H9 (cell line): ENCODE results near the gene RICTOR. TPM values are rescaled to one million over a fixed set of nuclear protein-coding genes. Genes with fewer than 3 reads are reported as not detected.

Experiments used
- DNase-seq: peaks from one replicate; pipeline ENCODE4 v3.0.0-alpha.2; 2017
- H2AFZ ChIP-seq: one replicate; pipeline ENCODE4 v1.6.1; 2013; ENCODE audit warnings: mild to moderate bottlenecking, low read length, control low read depth, moderate library complexity
- H2AK5ac ChIP-seq: 2 replicates; pipeline ENCODE4 v1.6.1; 2013; ENCODE audit warnings: low read length, control low read depth, mixed read lengths; ENCODE audit not compliant: insufficient read length
- H2BK120ac ChIP-seq: one replicate; pipeline ENCODE4 v1.6.1; 2013; ENCODE audit warnings: low read depth, mild to moderate bottlenecking, low read length, control low read depth, inconsistent platforms; ENCODE audit not compliant: poor library complexity, severe bottlenecking
- H2BK12ac ChIP-seq: 2 replicates; pipeline ENCODE4 v1.6.1; 2013; ENCODE audit warnings: low read length, control low read depth, mixed read lengths, low read depth; ENCODE audit not compliant: insufficient read length
- H2BK15ac ChIP-seq: 2 replicates; pipeline ENCODE4 v1.6.1; 2013; ENCODE audit warnings: low read depth, low read length, control low read depth
- H2BK20ac ChIP-seq: one replicate; pipeline ENCODE4 v1.6.1; 2013; ENCODE audit warnings: low read depth, mild to moderate bottlenecking, low read length, control low read depth, inconsistent platforms; ENCODE audit not compliant: poor library complexity, severe bottlenecking
- H2BK5ac ChIP-seq: 2 replicates; pipeline ENCODE4 v1.6.1; 2013; ENCODE audit warnings: low read length, control low read depth, mixed read lengths; ENCODE audit not compliant: insufficient read length
- H3K14ac ChIP-seq: 2 replicates; pipeline ENCODE4 v1.6.1; 2013; ENCODE audit warnings: low read length, control low read depth; ENCODE audit not compliant: insufficient read depth
- H3K18ac ChIP-seq: 2 replicates; pipeline ENCODE4 v1.6.1; 2013; ENCODE audit warnings: low read depth, mild to moderate bottlenecking, mixed read lengths, low read length, control low read depth; ENCODE audit not compliant: insufficient read length
- H3K23ac ChIP-seq: 2 replicates; pipeline ENCODE4 v1.6.1; 2013; ENCODE audit warnings: low read length, control low read depth, mixed read lengths, low read depth; ENCODE audit not compliant: insufficient read length
- H3K23me2 ChIP-seq: 2 replicates; pipeline ENCODE4 v1.6.1; 2013; ENCODE audit warnings: low read depth, mild to moderate bottlenecking, mixed read lengths, low read length, control low read depth; ENCODE audit not compliant: insufficient read length, poor library complexity, severe bottlenecking
- H3K27ac ChIP-seq: 2 replicates; pipeline ENCODE4 v1.5.1; 2013; ENCODE audit warnings: low read length, control low read depth, mixed read lengths, low read depth; ENCODE audit not compliant: insufficient read length
- H3K27me3 ChIP-seq: 2 replicates; pipeline ENCODE4 v1.6.1; 2013; ENCODE audit warnings: low read length, control low read depth, inconsistent platforms; ENCODE audit not compliant: insufficient read depth
- H3K4ac ChIP-seq: 2 replicates; pipeline ENCODE4 v1.6.1; 2013; ENCODE audit warnings: low read depth, mild to moderate bottlenecking, control low read depth, inconsistent platforms, low read length, moderate library complexity
- H3K4me1 ChIP-seq: 2 replicates; pipeline ENCODE4 v1.6.1; 2013; ENCODE audit warnings: low read length, control low read depth, inconsistent platforms; ENCODE audit not compliant: insufficient read depth
- H3K4me2 ChIP-seq: 2 replicates; pipeline ENCODE4 v1.6.1; 2013; ENCODE audit warnings: low read length, control low read depth, mixed read lengths; ENCODE audit not compliant: insufficient read length, insufficient read depth
- H3K56ac ChIP-seq: 2 replicates; pipeline ENCODE4 v1.6.1; 2013; ENCODE audit warnings: low read depth, mild to moderate bottlenecking, mixed read lengths, low read length, control low read depth; ENCODE audit not compliant: insufficient read length
- H3K79me1 ChIP-seq: 2 replicates; pipeline ENCODE4 v1.6.1; 2013; ENCODE audit warnings: low read depth, mild to moderate bottlenecking, moderate library complexity, low read length, control low read depth, inconsistent platforms; ENCODE audit not compliant: insufficient read depth, poor library complexity, severe bottlenecking
- H3K79me2 ChIP-seq: 2 replicates; pipeline ENCODE4 v1.6.1; 2013; ENCODE audit warnings: low read length, control low read depth, inconsistent platforms; ENCODE audit not compliant: insufficient read depth
- H3K9ac ChIP-seq: 2 replicates; pipeline ENCODE4 v1.6.1; 2013; ENCODE audit warnings: low read length, control low read depth, mixed read lengths; ENCODE audit not compliant: insufficient read length; ENCODE audit errors: extremely low read depth
- H3K9me3 ChIP-seq: one replicate; pipeline ENCODE4 v1.6.1; 2013; ENCODE audit warnings: low read depth, low read length, inconsistent platforms; ENCODE audit not compliant: control insufficient read depth
- H3T11ph ChIP-seq: one replicate; pipeline ENCODE4 v1.6.1; 2013; ENCODE audit warnings: mild to moderate bottlenecking, low read length, control low read depth, inconsistent platforms
- H4K20me1 ChIP-seq: one replicate; pipeline ENCODE4 v1.6.1; 2013; ENCODE audit not compliant: control insufficient read depth, insufficient read length, insufficient read depth
- H4K5ac ChIP-seq: 2 replicates; pipeline ENCODE4 v1.6.1; 2013; ENCODE audit warnings: low read depth, mild to moderate bottlenecking, mixed read lengths, low read length, control low read depth; ENCODE audit not compliant: insufficient read length
- H4K8ac ChIP-seq: replicated peaks from 2 replicates; pipeline ENCODE4 v1.6.1; 2013; ENCODE audit warnings: low read length, control low read depth, mixed read lengths, low read depth; ENCODE audit not compliant: insufficient read length
- H4K91ac ChIP-seq: 2 replicates; pipeline ENCODE4 v1.6.1; 2013; ENCODE audit warnings: low read depth, mild to moderate bottlenecking, moderate library complexity, mixed read lengths, low read length, control low read depth; ENCODE audit not compliant: insufficient read length
- H3K27ac Mint-ChIP-seq, 3 experiments: 2 replicates in 2 of 3; 3 replicates in 1 of 3; pipeline ENCODE4 v1.8.0; 2020 to 2021; ENCODE audit warnings: mixed read lengths in 3 of 3, mild to moderate bottlenecking in 1 of 3, moderate library complexity in 1 of 3
- H3K27me3 Mint-ChIP-seq: 2 replicates; pipeline ENCODE4 v1.8.0; 2021; ENCODE audit warnings: low read depth, mild to moderate bottlenecking, moderate library complexity, mixed read lengths
- H3K36me3 Mint-ChIP-seq, 3 experiments: 2 replicates in 2 of 3; 3 replicates in 1 of 3; pipeline ENCODE4 v1.8.0; 2020 to 2021; ENCODE audit warnings: low read depth in 3 of 3, mixed read lengths in 3 of 3; ENCODE audit not compliant: insufficient read depth in 1 of 3
- H3K4me1 Mint-ChIP-seq, 2 experiments: 2 replicates each; pipeline ENCODE4 v1.8.0; 2020; ENCODE audit warnings: mixed read lengths in 2 of 2
- H3K4me3 Mint-ChIP-seq, 2 experiments: 2 replicates in 1 of 2; 3 replicates in 1 of 2; pipeline ENCODE4 v1.8.0; 2020 to 2021; ENCODE audit warnings: mild to moderate bottlenecking in 2 of 2, mixed read lengths in 2 of 2, moderate library complexity in 1 of 2
- H3K9me3 Mint-ChIP-seq, 2 experiments: 2 replicates in 1 of 2; 3 replicates in 1 of 2; pipeline ENCODE4 v1.8.0; 2020; ENCODE audit warnings: mild to moderate bottlenecking in 2 of 2, mixed read lengths in 2 of 2, moderate library complexity in 1 of 2
- CTCF ChIP-seq: fragments of 200-600 bp; sonication (generic); conservative IDR thresholded peaks from 3 replicates; pipeline ENCODE4 v1.8.0; 2021; ENCODE audit warnings: antibody characterized with exemption, mild to moderate bottlenecking
- WGBS: extraction: QIAGEN DNeasy Blood & Tissue Kit; methylation state at CpG from one replicate; pipeline ENCODE4 v1.1.7; 2013; ENCODE audit warnings: missing lambda C conversion rate, low lambda C conversion rate, mixed read lengths; ENCODE audit not compliant: insufficient read length; ENCODE audit errors: extremely low coverage; 5-methylcytosine and 5-hydroxymethylcytosine counted together
- total RNA-seq: library from RNA; stranded (reverse); gene quantifications from 2 replicates; pipeline ENCODE4 v1.2.1, GENCODE V29; 2021

The RICTOR gene
- total RNA-seq, 1 experiment from 2014 or later, result 20.9 TPM

DNA sequence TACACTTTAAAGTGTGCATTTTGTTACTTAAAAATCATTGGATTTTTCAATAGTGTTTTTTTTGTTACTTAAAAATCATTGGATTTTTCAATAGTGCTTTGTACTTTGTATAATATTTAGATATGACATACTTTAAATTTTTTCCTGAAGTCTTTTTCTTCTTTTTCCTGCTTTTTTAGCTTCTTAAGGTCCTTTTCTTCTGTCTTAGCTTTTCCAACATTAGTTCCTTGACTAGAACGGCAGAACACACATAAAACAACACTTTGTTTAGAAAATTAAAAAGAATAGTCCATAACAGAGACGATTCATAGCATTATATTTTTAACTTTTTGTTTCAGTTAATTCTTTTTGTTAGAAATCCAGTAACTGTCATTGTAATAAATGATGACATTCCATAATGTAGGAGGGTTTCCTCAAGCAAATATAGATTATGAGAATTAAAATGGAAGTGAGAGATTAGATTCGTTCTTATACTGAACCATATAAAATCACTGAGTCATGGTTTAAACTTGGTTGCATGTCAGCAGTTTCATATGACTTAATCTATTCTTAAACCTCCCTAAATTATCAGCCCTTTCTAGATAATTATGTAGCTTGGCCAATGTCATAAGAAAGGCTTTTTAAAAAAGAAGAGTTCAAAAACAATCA, 45.3 kb upstream of the RICTOR start:
- Mint-ChIP-seq H3K4me1 (no peaks in the 10 kb centered on the region), H3K4me3 (no peak overlapping the region), H3K27me3 (no peaks in the 10 kb centered on the region), H3K36me3 (no peaks in the 10 kb centered on the region), H3K9me3 (no peaks in the 10 kb centered on the region), H3K27ac (no peak overlapping the region)
- Histone ChIP-seq H3K27me3 (no peaks in the 10 kb centered on the region), H3K14ac (no peak overlapping the region), H3K79me1 (no peaks in the 10 kb centered on the region), H2AFZ (no peak overlapping the region), H3K56ac (no peak overlapping the region), H2BK12ac (no peak overlapping the region), H3K27ac (no peak overlapping the region), H2BK120ac (no peak overlapping the region), H3K9me3 (no peaks in the 10 kb centered on the region), H2BK5ac (no peak overlapping the region), H4K20me1 (no peaks in the 10 kb centered on the region), H3T11ph (no peak overlapping the region), H4K8ac (no peak overlapping the region), H2BK20ac (no peak overlapping the region), H2AK5ac (no peak overlapping the region), H3K23me2 (no peaks in the 10 kb centered on the region), H2BK15ac (no peak overlapping the region), H3K18ac (no peak overlapping the region), H4K91ac (no peak overlapping the region), H3K23ac (no peak overlapping the region), H3K4ac (no peak overlapping the region), H3K4me2 (no peak overlapping the region), H3K4me1 (no peaks in the 10 kb centered on the region), H4K5ac (no peak overlapping the region), H3K79me2 (no peaks in the 10 kb centered on the region), H3K9ac (no peak overlapping the region)
- no peak for TF ChIP-seq CTCF
- WGBS, result no CpG with 5 or more reads among the region's 3 CpGs
- no peak for DNase-seq
